B cell (primary cell): ENCODE data around the gene PAK4. TPM values are rescaled to one million over a fixed set of nuclear protein-coding genes. Genes with fewer than 3 reads are reported as not detected.

Experiments
- ATAC-seq: fragments of 200-7000 bp; cut with Tn5 transposase; one replicate; pipeline ENCODE4 v1.10.0; 2021; ENCODE audit warnings: low read depth, mild to moderate bottlenecking, moderate number of reproducible peaks, moderate library complexity
- CTCF ChIA-PET: fragments of 350-600 bp; sonication (Branson Sonifier 250); formaldehyde crosslinking; loops from one replicate; lab custom pipeline; 2021; ENCODE audit warnings: antibody characterized with exemption, inconsistent platforms; lab: Charles Lee
- POLR2A ChIA-PET: fragments of 350-600 bp; sonication (Branson Sonifier 250); formaldehyde crosslinking; loops from one replicate; lab custom pipeline; 2021; ENCODE audit warnings: antibody characterized with exemption; lab: Charles Lee
- DNase-seq: peaks from one replicate; pipeline ENCODE4 v3.0.0; 2013
- H2AFZ ChIP-seq: 2 replicates; pipeline ENCODE4 v1.6.1; 2012; ENCODE audit warnings: mild to moderate bottlenecking, low read depth, low read length; ENCODE audit not compliant: insufficient read depth, poor library complexity, severe bottlenecking
- H3K27ac ChIP-seq, 2 donors: 1 replicate in 1 of 2; 2 replicates in 1 of 2; pipeline ENCODE4 v1.5.1; 2012 to 2013; ENCODE audit warnings: low read length in 2 of 2, mild to moderate bottlenecking in 2 of 2, moderate library complexity in 1 of 2
- H3K27me3 ChIP-seq, 4 experiments: fragments of 200-600 bp in 1 of 4; sonication (generic) in 1 of 4; replicated peaks in 1 of 4; 1 replicate in 2 of 4; 2 replicates in 2 of 4; pipeline versions ENCODE4 v1.6.1 to v1.7.0; 2013 to 2016; ENCODE audit warnings: low read length in 3 of 4, mild to moderate bottlenecking in 2 of 4, mixed read lengths in 1 of 4, moderate library complexity in 1 of 4; ENCODE audit not compliant: insufficient read depth in 4 of 4, control insufficient read depth in 3 of 4; ENCODE audit errors: control extremely low read depth in 1 of 4
- H3K36me3 ChIP-seq, 2 experiments: replicated peaks in 1 of 2; 1 replicate in 1 of 2; 2 replicates in 1 of 2; pipeline versions ENCODE4 v1.6.1 to v1.7.1; 2013; ENCODE audit warnings: low read length in 1 of 2; ENCODE audit not compliant: insufficient read depth in 2 of 2, control insufficient read depth in 1 of 2; ENCODE audit errors: control extremely low read depth in 1 of 2, extremely low read depth in 1 of 2
- H3K4me1 ChIP-seq, 2 donors: fragments of 200-600 bp in 1 of 2; sonication (generic) in 1 of 2; 1 replicate in 1 of 2; 2 replicates in 1 of 2; pipeline versions ENCODE4 v1.5.1 to v1.6.1; 2013 to 2017; ENCODE audit warnings: low read length in 2 of 2; ENCODE audit not compliant: control insufficient read depth in 2 of 2, insufficient read depth in 2 of 2
- H3K4me2 ChIP-seq: replicated peaks from 2 replicates; pipeline ENCODE3; 2012; ENCODE audit warnings: mild to moderate bottlenecking, low read depth, low read length; ENCODE audit not compliant: poor library complexity, severe bottlenecking
- H3K4me3 ChIP-seq, 5 experiments: fragments of 200-600 bp in 1 of 5; sonication (generic) in 1 of 5; 1 replicate in 3 of 5; 2 replicates in 2 of 5; pipeline versions ENCODE4 v1.5.1 to v1.7.0; 2011 to 2016; ENCODE audit warnings: low read length in 4 of 5, mild to moderate bottlenecking in 4 of 5, low read depth in 2 of 5, control low read depth in 1 of 5, moderate library complexity in 1 of 5; ENCODE audit not compliant: insufficient read depth in 1 of 5; ENCODE audit errors: control extremely low read depth in 1 of 5, extremely low read depth in 1 of 5
- H3K79me2 ChIP-seq: fragments of 200-600 bp; sonication (generic); one replicate; pipeline ENCODE4 v1.6.0; 2016; ENCODE audit warnings: low read length; ENCODE audit not compliant: control insufficient read depth, insufficient read depth
- H3K9ac ChIP-seq: fragments of 200-600 bp; sonication (generic); 2 replicates; pipeline ENCODE4 v1.6.1; 2017; ENCODE audit warnings: mild to moderate bottlenecking, low read length, moderate library complexity
- H3K9me3 ChIP-seq, 3 donors: one replicate each; pipeline versions ENCODE4 v1.6.1 to v1.7.1; 2013; ENCODE audit warnings: low read length in 2 of 3; ENCODE audit not compliant: control insufficient read depth in 2 of 3, insufficient read depth in 1 of 3; ENCODE audit errors: control extremely low read depth in 1 of 3
- H4K20me1 ChIP-seq: 2 replicates; pipeline ENCODE4 v1.6.0; 2012; ENCODE audit warnings: mild to moderate bottlenecking, low read length; ENCODE audit not compliant: insufficient read depth, control insufficient read depth, poor library complexity, severe bottlenecking
- H3K27ac Mint-ChIP-seq: one replicate; pipeline ENCODE4 v1.8.0; 2021; ENCODE audit warnings: mixed read lengths
- H3K27me3 Mint-ChIP-seq: one replicate; pipeline ENCODE4 v1.8.0; 2021; ENCODE audit warnings: mixed read lengths
- H3K4me1 Mint-ChIP-seq: one replicate; pipeline ENCODE4 v1.8.0; 2021; ENCODE audit warnings: mixed read lengths
- H3K4me3 Mint-ChIP-seq: one replicate; pipeline ENCODE4 v1.8.0; 2021; ENCODE audit warnings: mixed read lengths
- H3K9me3 Mint-ChIP-seq: one replicate; pipeline ENCODE4 v1.8.0; 2022; ENCODE audit warnings: mixed read lengths; ENCODE audit not compliant: insufficient read depth
- EZH2 ChIP-seq: IDR thresholded peaks from 2 replicates; pipeline ENCODE4 v1.6.1; 2012; ENCODE audit warnings: borderline replicate concordance, low read depth, mild to moderate bottlenecking, moderate library complexity, low read length; ENCODE audit not compliant: insufficient read depth, poor library complexity, severe bottlenecking
- whole genome bisulfite sequencing: methylation state at CpG from one replicate; pipeline ENCODE4 v1.1.5; 2013; ENCODE audit warnings: missing lambda C conversion rate; ENCODE audit not compliant: insufficient coverage; 5-methylcytosine and 5-hydroxymethylcytosine counted together
- intact Hi-C: fragments of 100-400 bp; cut with micrococcal nuclease; formaldehyde crosslinking; loops from one replicate; pipeline ENCODE4 v1.10.0; 2022
- polyA plus RNA-seq: library from polyadenylated mRNA; depleted of rRNA; stranded (reverse); fragments of >200 nt; gene quantifications from 2 replicates; pipeline ENCODE4 v1.2.3, GENCODE V29; 2012
- total RNA-seq, 2 donors: library from RNA; stranded (reverse); fragments of 120-200 nt in 1 of 2; gene quantifications; 1 replicate in 1 of 2; 2 replicates in 1 of 2; pipeline versions ENCODE4 v1.2.3 to v1.2.4, GENCODE V29; 2013 to 2022
- TF ChIP-seq, protein P1 (sequence below): fragments of 200-600 bp; IDR thresholded peaks from one replicate; pipeline ENCODE4 v1.8.0; 2022; ENCODE audit warnings: antibody characterized with exemption, mild to moderate bottlenecking

PAK4 gene
- total and polyA plus RNA-seq, 2 donors (not counting 1 experiment from before 2014, with no cell fraction given) = 12.0 to 23.3 TPM

DNA sequence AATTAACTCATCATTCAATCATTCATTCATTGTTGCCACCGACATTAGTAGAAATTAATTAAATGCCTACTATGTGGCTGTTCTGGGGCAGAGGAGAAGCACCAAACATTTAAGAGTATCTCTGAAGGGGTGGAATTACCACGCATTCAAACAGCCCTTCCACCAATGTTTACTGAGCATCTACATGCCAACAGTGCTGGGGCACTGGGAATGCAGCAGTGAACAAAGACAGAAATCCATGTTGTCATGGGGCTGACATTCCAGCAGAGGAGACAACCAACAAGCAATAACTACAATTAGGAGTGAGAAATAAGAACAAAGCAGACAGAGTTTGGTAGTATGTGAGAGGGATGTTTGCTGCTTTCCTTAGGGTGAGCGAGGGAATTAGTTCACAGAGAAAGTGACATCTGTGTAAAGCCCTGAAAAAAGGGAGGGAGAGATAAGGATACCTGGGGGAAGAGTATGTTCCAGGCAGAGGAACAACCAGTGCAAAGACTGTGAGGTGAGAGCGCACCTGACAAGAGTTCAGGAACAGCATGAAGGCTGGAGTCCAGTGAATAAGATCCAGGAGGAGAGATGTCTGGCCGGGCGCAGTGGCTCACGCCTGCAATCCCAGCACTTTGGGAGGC lies 1.3 kb upstream of the PAK4 start:
- H3K9me3 Mint-ChIP-seq = no peaks in the 10 kb centered on the region
- no peaks in the 10 kb centered on the region for H3K9me3 ChIP-seq
- peaks cover 8% of the 10 kb centered on the region for H3K27me3 Mint-ChIP-seq
- H3K4me3 Mint-ChIP-seq = peak overlapping the region; percentile 68
- H3K27me3 ChIP-seq = peaks cover 0 to 4% (median 2%) of the 10 kb centered on the region in 4 experiments
- H4K20me1 ChIP-seq = no peaks in the 10 kb centered on the region
- no peaks in the 10 kb centered on the region for H3K36me3 ChIP-seq
- peak overlapping the region; percentile 77 for H3K27ac Mint-ChIP-seq
- ChIA-PET CTCF (interaction anchor here (3.8 kb wide), 1 partner anchor 204 kb away, joined by 66 read pairs; no protein-coding TSS in a partner anchor), POLR2A (no interaction called here)
- H3K4me1 Mint-ChIP-seq = peaks cover 37% of the 10 kb centered on the region
- H3K4me2 ChIP-seq = no peak overlapping the region
- TF ChIP-seq, protein P1, sequence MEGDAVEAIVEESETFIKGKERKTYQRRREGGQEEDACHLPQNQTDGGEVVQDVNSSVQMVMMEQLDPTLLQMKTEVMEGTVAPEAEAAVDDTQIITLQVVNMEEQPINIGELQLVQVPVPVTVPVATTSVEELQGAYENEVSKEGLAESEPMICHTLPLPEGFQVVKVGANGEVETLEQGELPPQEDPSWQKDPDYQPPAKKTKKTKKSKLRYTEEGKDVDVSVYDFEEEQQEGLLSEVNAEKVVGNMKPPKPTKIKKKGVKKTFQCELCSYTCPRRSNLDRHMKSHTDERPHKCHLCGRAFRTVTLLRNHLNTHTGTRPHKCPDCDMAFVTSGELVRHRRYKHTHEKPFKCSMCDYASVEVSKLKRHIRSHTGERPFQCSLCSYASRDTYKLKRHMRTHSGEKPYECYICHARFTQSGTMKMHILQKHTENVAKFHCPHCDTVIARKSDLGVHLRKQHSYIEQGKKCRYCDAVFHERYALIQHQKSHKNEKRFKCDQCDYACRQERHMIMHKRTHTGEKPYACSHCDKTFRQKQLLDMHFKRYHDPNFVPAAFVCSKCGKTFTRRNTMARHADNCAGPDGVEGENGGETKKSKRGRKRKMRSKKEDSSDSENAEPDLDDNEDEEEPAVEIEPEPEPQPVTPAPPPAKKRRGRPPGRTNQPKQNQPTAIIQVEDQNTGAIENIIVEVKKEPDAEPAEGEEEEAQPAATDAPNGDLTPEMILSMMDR = no peak
- no peak for TF ChIP-seq EZH2
- H3K4me1 ChIP-seq = peaks cover 0 to 22% of the 10 kb centered on the region in 2 donors
- DNase-seq (no peak), ATAC-seq (no peak)
- WGBS = 96% methylated on average over 5 of the region's 7 CpGs
- H3K9ac ChIP-seq = no peak overlapping the region
- no peak overlapping the region for H3K4me3 ChIP-seq
- no peak overlapping the region for H3K27ac ChIP-seq
- intact Hi-C loops = no loop called here
- H3K79me2 ChIP-seq = peaks cover 27% of the 10 kb centered on the region
- peak overlapping the region; percentile 3 for H2AFZ ChIP-seq

DNA sequence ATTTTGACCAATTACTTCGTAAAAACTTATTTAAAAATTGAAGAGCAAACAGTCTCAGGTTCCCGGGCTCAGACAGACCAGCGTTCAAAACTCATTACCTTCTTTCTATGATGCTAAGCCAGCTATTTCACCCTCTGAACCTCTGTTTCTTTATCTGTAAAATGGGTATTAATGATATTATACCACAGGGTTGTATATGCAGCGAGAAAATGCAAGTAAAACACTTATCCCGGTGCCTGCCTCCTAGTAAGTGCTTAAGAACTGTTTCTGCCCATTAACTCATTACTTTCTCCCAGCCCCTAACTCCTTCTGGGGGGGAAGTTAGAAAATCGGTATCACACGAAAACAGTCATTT lies 410 bp upstream of the PAK4 start:
- WGBS = no CpG with 5 or more reads among the region's 7 CpGs
- Histone ChIP-seq H3K27ac (peak overlapping the region; percentile 62 to 92), H3K9ac (peak overlapping the region; percentile 87), H3K27me3 (peaks cover 0 to 4% (median 2%) of the 10 kb centered on the region in 4 experiments), H3K4me2 (peak overlapping the region; percentile 85), H3K36me3 (no peaks in the 10 kb centered on the region), H4K20me1 (no peaks in the 10 kb centered on the region), H3K4me1 (peaks cover 0 to 22% of the 10 kb centered on the region in 2 donors), H3K79me2 (peaks cover 34% of the 10 kb centered on the region), H3K9me3 (no peaks in the 10 kb centered on the region), H3K4me3 (peak overlapping the region; percentile 63 to 84 (median 74)), H2AFZ (peak overlapping the region; percentile 90)
- H3K4me1 Mint-ChIP-seq = peaks cover 42% of the 10 kb centered on the region
- peak overlapping the region; percentile 96 for H3K27ac Mint-ChIP-seq
- DNase-seq (no peak), ATAC-seq (no peak)
- ChIA-PET POLR2A (no interaction called here), CTCF (no interaction called here)
- intact Hi-C loops = loop anchor here (1.0 kb wide), 4 partner anchors 216 to 407 kb away; partner anchors contain the start of genes EID2B and PLEKHG2
- TF ChIP-seq EZH2 = no peak
- TF ChIP-seq, protein P1 = no peak
- peak overlapping the region; percentile 94 for H3K4me3 Mint-ChIP-seq
- peaks cover 8% of the 10 kb centered on the region for H3K27me3 Mint-ChIP-seq
- H3K9me3 Mint-ChIP-seq = no peaks in the 10 kb centered on the region
